AG08395 (cell line): ENCODE data around the gene THSD7B.
"Not testable (repeated sequence)": the region's sequence is repeated elsewhere in the genome, so short reads cannot be mapped to it uniquely, and the experiment has no call there.

Experiments used
- DNase-seq: peaks from one replicate; pipeline ENCODE4 v3.0.0; 2012; ENCODE audit warnings: mixed read lengths, low spot score

THSD7B gene

GRCh38 chr2:136957044-136957443 is 191.7 kb downstream of the THSD7B start:
- DNase-seq = no peak

- no peak for DNase-seq
Measured at GRCh38 chr2:136962105-136962725, 196.9 kb downstream of the THSD7B start.

GRCh38 chr2:136966485-136966884 is 201.1 kb downstream of the THSD7B start:
- DNase-seq = no peak

DNA sequence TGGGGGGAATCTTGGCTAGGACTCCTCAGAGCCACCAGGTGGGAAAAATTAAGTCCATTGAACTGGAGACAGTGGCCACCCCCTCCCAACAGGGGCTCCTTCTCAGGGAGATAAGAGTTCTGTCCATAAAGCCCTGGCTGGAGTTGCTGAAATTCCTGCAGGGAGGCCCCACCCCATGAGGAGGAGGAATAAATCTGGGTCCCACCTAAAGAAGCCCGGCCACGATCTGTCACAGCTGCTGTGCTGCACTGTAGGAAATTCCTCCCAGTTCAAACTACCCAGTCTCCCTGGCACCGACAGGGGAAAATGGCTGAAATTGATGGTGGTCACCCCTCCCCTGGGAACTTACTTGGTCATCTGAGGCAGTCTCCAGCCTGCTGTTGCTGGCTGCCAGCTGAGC is 215.0 kb downstream of the THSD7B start:
- DNase-seq = no peak

GRCh38 chr2:136981689-136982088 is 216.3 kb downstream of the THSD7B start:
- not testable (repeated sequence) for DNase-seq

DNA sequence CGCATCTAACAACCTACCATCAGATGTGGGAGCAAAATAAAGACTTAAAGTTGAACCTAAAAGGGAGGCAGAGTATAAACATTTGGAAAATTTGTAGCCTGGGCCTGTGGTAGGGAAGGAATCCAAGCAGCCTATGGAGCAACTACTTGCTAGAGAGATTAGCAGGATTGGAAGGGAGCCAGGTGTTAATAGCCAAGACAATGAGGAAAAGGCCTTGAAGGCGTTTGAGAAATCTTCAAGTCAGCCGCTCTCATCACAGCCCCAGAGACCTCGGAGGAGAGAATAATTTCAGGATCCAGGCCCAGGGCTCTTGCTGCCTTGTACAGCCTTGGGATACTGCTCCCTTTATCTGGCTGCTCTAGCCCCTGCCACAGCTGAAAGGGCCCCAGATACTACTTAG is 219.7 kb downstream of the THSD7B start:
- no peak for DNase-seq

DNA sequence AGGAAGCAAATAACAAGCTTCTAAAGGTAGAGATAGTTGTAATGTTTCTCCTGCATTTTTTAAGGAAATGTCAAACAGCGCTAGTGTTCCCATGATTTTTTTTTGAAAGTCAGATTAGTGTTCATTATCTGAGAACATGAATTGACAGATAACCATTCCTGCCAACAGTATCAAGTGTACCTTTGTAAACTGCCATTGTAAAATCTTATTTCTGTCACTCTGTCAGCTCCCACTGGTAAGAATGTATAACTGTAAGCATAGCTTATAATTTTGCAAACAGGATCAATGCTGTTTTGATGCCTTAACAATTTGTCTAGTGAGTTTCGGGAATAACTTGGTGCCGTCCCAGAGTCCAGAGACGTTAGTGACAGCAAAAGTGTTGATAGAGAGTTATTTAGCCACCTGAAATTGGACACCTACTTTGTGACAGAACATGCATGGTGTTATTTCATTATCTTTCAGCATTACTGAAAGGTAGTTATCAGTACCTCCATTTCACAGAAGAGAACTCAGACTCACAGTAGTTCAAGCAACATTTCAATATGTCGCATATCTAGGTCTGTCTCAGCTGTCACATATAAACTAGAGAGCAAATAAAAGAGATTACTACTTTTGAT is 221.4 kb downstream of the THSD7B start:
- no peak for DNase-seq

DNA sequence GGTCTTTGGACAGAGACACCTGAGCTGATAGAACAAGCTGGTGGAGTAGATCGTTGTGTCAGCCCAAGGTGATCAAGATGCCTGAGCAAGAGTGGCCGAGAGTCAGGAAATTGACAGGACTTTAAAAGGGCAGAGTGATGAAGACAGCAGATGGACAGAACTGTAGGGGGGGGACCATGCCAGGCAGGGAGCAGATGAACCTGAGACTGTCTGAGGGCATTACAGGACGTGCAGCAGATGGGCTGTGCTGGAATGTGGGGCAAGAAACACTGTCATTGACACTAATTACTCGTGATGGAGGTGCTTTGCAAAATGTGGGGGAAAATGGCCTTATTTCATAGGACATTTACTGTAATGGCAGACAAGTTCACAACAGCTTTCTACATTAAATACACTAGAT is 225.0 kb downstream of the THSD7B start:
- DNase-seq = no peak

GRCh38 chr2:136994793-136995192 is 229.4 kb downstream of the THSD7B start:
- DNase-seq = no peak

DNA sequence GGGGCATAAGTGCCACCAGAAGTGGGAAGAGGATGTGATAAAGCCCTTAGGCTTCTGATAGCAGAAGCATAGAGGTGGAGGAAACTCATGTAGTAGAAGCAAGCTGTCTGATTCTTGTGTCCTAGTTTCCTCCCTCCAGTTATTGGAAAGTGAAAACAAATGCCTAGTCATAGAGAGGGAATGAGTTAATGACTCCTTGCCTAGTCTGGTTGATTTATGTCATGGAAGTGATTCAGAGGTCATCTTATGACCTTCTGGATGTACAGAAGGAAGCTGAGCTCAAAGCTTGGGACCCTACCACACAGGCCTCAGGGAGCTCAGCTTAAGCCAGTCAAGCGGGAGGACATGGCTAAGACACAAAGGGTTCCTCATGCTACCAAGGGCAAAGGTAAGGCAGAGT is 232.2 kb downstream of the THSD7B start:
- no peak for DNase-seq

GRCh38 chr2:137000811-137001210 is 235.5 kb downstream of the THSD7B start:
- no peak for DNase-seq

DNA sequence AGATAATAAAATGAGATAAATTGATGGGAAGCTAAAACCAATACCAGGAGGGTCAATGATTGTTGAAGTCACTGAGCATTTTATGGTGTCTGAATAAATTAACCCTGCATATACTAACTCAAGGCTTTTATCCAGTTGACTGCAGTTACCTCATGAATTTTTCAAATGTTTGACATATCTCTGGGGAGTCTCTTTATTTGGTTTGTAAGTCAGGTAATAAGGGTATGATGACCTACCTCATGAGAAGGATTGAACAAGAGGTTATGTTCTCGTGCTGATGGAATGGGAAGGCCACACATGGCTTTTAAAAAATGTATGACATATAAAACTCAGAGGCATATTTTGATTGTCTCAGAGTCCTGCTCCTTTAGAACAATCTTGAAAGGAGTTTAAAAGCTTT is 237.6 kb downstream of the THSD7B start:
- DNase-seq = no peak

DNA sequence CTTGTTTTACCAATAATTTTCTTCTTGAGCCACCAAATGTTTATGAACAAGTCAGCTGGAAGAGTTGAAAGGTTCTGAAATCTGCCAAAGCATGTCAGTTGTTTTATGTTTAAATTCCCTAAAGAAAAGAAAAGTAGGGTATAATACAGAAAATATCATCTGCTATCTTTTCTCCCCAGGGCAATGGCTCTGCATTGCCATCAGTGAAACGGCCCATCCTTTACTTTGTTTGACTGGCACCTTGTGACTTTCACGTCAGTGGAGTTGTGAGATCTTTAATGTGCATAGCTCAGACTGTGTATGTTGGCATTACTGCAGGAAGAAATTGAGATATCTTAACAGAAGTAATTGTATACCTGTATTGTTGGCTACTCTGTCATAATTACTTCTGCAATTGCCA is 239.9 kb downstream of the THSD7B start:
- no peak for DNase-seq

DNA sequence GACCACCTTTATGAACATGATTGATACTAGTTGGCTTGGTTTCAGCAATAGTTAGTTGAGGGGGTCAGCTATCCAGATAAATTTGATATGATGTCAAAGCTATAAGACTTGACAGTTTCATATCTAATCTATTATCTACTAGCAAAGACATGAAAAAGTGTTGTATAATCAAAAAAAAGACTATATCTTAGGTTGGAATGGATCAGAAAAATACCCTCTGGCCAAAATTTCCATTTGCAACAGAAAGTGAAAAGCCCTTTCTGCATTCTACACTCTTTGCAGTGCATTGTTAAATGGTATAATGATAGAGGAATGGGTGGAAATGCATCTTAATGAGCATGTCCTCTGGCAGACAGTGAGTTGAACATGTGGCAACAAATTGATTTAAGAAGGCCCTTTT is 242.6 kb downstream of the THSD7B start:
- no peak for DNase-seq

GRCh38 chr2:137009953-137010352 is 244.6 kb downstream of the THSD7B start:
- DNase-seq = no peak

GRCh38 chr2:137020452-137021196 is 255.3 kb downstream of the THSD7B start:
- DNase-seq = no peak

GRCh38 chr2:137021763-137022162 is 256.4 kb downstream of the THSD7B start:
- DNase-seq = no peak

GRCh38 chr2:137023205-137023604 is 257.9 kb downstream of the THSD7B start:
- no peak for DNase-seq

DNA sequence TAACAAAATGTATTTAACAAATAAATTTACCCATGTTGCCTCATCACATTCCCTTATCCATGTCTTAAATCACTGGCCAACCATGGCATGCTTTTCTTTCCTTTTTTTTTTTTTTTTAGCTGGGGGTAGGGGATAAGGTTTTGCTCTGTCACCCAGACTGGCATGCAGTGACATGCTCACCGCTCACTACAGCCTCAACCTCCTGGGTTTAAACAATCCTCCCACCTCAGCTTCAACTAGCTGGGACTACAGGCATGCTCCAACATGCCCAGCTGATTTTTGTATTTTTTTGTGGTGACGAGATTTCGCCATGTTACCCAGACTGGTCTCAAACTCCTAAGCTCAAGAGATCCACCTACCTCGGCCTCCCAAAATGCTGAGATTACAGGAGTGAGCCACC is 266.4 kb downstream of the THSD7B start:
- no peak for DNase-seq

- no peak for DNase-seq
Measured at GRCh38 chr2:137036619-137037018, 271.3 kb downstream of the THSD7B start.

- no peak for DNase-seq
Measured at GRCh38 chr2:137039482-137040152, 274.3 kb downstream of the THSD7B start.

DNA sequence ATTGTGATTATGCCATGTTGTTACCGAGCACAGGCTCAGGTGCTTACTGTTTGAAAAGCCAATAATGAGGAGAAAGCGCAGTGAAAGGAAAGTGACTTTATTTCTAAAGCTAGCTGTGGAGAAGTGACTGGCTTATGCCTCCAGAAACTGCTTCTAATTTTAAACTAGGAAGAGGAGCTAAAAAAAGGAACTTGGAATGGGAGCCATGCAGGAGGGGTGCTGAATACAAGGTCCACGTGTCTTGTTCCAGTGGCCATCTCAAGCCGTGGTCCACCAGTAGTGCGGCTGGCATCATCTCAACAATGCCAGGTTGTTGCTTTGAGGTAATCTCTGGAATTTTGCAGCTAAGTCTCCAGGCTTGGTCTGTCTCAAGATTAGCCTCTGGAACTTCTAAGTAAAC is 282.0 kb downstream of the THSD7B start:
- no peak for DNase-seq

GRCh38 chr2:137048455-137048854 is 283.1 kb downstream of the THSD7B start:
- no peak for DNase-seq
